Nephron progenitor cell (in vitro differentiated cells): ENCODE data around the gene C10orf53.

Experiments used
- DNase-seq: peaks from one replicate; pipeline ENCODE4 v3.0.0; 2021
- H3K27ac Mint-ChIP-seq: 2 replicates; pipeline ENCODE4 v1.8.0; 2021; ENCODE audit warnings: mild to moderate bottlenecking, moderate library complexity, mixed read lengths
- H3K27me3 Mint-ChIP-seq: 2 replicates; pipeline ENCODE4 v1.8.0; 2021; ENCODE audit warnings: mild to moderate bottlenecking, low read depth, mixed read lengths; ENCODE audit not compliant: poor library complexity
- H3K36me3 Mint-ChIP-seq: 2 replicates; pipeline ENCODE4 v1.8.0; 2021; ENCODE audit warnings: low read depth, mixed read lengths
- H3K4me1 Mint-ChIP-seq: 2 replicates; pipeline ENCODE4 v1.8.0; 2021; ENCODE audit warnings: mixed read lengths
- H3K4me3 Mint-ChIP-seq: 2 replicates; pipeline ENCODE4 v1.8.0; 2021; ENCODE audit warnings: mild to moderate bottlenecking, moderate library complexity, mixed read lengths
- H3K9me3 Mint-ChIP-seq: 2 replicates; pipeline ENCODE4 v1.8.0; 2021; ENCODE audit warnings: mild to moderate bottlenecking, moderate library complexity, mixed read lengths
- CTCF ChIP-seq: fragments of 200-600 bp; sonication (generic); IDR thresholded peaks from 2 replicates; pipeline ENCODE4 v1.5.0; 2021; ENCODE audit warnings: antibody characterized with exemption

The C10orf53 gene

GRCh38 chr10:49663596-49663995, 15.9 kb upstream of the C10orf53 start:
- Mint-ChIP-seq H3K4me1 (peaks cover 24% of the 10 kb centered on the region), H3K9me3 (peaks cover 13% of the 10 kb centered on the region), H3K36me3 (peaks cover 5% of the 10 kb centered on the region), H3K4me3 (no peak overlapping the region), H3K27ac (no peak overlapping the region), H3K27me3 (peaks cover 70% of the 10 kb centered on the region)
- TF ChIP-seq CTCF = no peak
- no peak for DNase-seq

- Mint-ChIP-seq H3K9me3 (peaks cover 7% of the 10 kb centered on the region), H3K4me1 (peaks cover 24% of the 10 kb centered on the region), H3K27ac (no peak overlapping the region), H3K36me3 (no peaks in the 10 kb centered on the region), H3K4me3 (no peak overlapping the region), H3K27me3 (peaks cover 72% of the 10 kb centered on the region)
- TF ChIP-seq CTCF = no peak
- DNase-seq = no peak
Observed at GRCh38 chr10:49664006-49664841, 15.2 kb upstream of the C10orf53 start.

GRCh38 chr10:49664842-49665355, 14.6 kb upstream of the C10orf53 start:
- H3K27ac Mint-ChIP-seq = no peak overlapping the region
- no peak for TF ChIP-seq CTCF
- no peak for DNase-seq
- H3K9me3 Mint-ChIP-seq = peaks cover 2% of the 10 kb centered on the region
- H3K36me3 Mint-ChIP-seq = no peaks in the 10 kb centered on the region
- H3K4me1 Mint-ChIP-seq = peaks cover 24% of the 10 kb centered on the region
- no peak overlapping the region for H3K4me3 Mint-ChIP-seq
- peaks cover 74% of the 10 kb centered on the region for H3K27me3 Mint-ChIP-seq

- H3K9me3 Mint-ChIP-seq = peaks cover under 1% of the 10 kb centered on the region
- DNase-seq = no peak
- H3K36me3 Mint-ChIP-seq = no peaks in the 10 kb centered on the region
- H3K27ac Mint-ChIP-seq = no peak overlapping the region
- peaks cover 24% of the 10 kb centered on the region for H3K4me1 Mint-ChIP-seq
- TF ChIP-seq CTCF = no peak
- peaks cover 69% of the 10 kb centered on the region for H3K27me3 Mint-ChIP-seq
- H3K4me3 Mint-ChIP-seq = no peak overlapping the region
Observed at GRCh38 chr10:49666054-49666615, 13.3 kb upstream of the C10orf53 start.

- Mint-ChIP-seq H3K4me3 (no peak overlapping the region), H3K27ac (no peak overlapping the region), H3K36me3 (no peaks in the 10 kb centered on the region), H3K27me3 (peaks cover 71% of the 10 kb centered on the region), H3K4me1 (peaks cover 24% of the 10 kb centered on the region), H3K9me3 (peaks cover 6% of the 10 kb centered on the region)
- no peak for DNase-seq
- no peak for TF ChIP-seq CTCF
Observed at GRCh38 chr10:49666685-49667084, 12.8 kb upstream of the C10orf53 start.
